ENCODE measurements around the gene UMODL1. TPM values are rescaled to one million over a fixed set of nuclear protein-coding genes. Genes with fewer than 3 reads are reported as not detected.

UMODL1 gene
- total and polyA plus RNA-seq, 10 of the 15 experiments (the other 5 are each of a cell fraction or from before 2014, with no cell fraction given): 0.01 to 0.11 (median 0.03) TPM; not detected in 5

DNA sequence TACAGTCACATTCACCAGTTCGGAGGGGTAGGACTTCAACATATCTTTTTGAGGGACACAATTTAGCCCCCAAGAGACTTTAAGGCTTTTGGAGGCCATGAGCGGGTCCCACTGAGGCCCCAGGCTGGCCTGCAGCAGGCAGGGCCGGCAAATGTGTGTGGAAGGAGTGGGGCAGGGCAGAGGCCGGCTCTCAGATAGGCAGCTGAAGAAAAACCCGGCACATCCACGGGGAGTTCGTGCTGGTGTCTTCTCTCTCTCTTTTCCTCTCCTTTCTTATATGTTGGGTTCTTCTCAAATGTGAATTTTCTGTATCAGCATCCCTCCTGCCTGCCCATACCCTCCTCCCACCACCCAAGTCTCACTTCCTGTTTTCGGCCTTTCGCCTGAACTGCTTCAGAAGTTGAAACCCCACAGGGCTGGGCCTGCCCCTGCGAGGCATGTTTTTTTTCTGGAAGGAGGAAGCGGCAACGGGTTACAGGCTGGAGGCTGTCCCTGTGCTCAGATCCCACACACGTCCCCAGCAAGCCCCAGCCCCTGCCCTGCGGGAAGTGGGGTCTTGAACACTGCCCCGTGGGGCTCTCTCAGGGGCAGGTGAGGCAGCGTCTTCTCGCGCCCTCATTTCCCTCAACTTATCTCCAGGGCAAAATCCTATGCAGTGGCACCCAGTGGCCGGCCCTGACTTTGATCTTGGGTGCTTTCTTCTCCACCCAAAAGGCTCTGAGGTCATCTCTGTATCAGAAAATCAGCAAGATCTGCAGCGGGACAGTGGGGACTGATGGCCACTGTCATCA is 9.7 kb upstream of the UMODL1 start (continued):
- TF ChIP-seq, protein P1, sequence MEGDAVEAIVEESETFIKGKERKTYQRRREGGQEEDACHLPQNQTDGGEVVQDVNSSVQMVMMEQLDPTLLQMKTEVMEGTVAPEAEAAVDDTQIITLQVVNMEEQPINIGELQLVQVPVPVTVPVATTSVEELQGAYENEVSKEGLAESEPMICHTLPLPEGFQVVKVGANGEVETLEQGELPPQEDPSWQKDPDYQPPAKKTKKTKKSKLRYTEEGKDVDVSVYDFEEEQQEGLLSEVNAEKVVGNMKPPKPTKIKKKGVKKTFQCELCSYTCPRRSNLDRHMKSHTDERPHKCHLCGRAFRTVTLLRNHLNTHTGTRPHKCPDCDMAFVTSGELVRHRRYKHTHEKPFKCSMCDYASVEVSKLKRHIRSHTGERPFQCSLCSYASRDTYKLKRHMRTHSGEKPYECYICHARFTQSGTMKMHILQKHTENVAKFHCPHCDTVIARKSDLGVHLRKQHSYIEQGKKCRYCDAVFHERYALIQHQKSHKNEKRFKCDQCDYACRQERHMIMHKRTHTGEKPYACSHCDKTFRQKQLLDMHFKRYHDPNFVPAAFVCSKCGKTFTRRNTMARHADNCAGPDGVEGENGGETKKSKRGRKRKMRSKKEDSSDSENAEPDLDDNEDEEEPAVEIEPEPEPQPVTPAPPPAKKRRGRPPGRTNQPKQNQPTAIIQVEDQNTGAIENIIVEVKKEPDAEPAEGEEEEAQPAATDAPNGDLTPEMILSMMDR (IDR thresholded peaks at IDR 0.05 in 2 of 3, conservative IDR thresholded peaks at IDR 0.05 in 1 of 3; ENCODE audit: control insufficient read depth in 2 of 3, extremely low read depth in 1 of 3, insufficient read depth in 1 of 3, low read depth in 3 of 3, low read length in 3 of 3): no peak
- TF ChIP-seq, protein P2, sequence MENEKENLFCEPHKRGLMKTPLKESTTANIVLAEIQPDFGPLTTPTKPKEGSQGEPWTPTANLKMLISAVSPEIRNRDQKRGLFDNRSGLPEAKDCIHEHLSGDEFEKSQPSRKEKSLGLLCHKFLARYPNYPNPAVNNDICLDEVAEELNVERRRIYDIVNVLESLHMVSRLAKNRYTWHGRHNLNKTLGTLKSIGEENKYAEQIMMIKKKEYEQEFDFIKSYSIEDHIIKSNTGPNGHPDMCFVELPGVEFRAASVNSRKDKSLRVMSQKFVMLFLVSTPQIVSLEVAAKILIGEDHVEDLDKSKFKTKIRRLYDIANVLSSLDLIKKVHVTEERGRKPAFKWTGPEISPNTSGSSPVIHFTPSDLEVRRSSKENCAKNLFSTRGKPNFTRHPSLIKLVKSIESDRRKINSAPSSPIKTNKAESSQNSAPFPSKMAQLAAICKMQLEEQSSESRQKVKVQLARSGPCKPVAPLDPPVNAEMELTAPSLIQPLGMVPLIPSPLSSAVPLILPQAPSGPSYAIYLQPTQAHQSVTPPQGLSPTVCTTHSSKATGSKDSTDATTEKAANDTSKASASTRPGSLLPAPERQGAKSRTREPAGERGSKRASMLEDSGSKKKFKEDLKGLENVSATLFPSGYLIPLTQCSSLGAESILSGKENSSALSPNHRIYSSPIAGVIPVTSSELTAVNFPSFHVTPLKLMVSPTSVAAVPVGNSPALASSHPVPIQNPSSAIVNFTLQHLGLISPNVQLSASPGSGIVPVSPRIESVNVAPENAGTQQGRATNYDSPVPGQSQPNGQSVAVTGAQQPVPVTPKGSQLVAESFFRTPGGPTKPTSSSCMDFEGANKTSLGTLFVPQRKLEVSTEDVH (IDR thresholded peaks at IDR 0.05; ENCODE audit: low read depth, partially characterized antibody): no peak
- TF ChIP-seq ZZZ3 (IDR thresholded peaks at IDR 0.05; ENCODE audit: control insufficient read depth, insufficient read length, low read depth) (no peak), SMC3 (IDR thresholded peaks at IDR 0.05; ENCODE audit: borderline replicate concordance, low read length) (peak; percentile 3; the same call in 1 of the 2 replicates), FOXM1 (IDR thresholded peaks at IDR 0.05; ENCODE audit: low read depth, low read length) (no peak), SREBF1 (IDR thresholded peaks at IDR 0.05; ENCODE audit: low read length) (no peak), TAF1 (IDR thresholded peaks at IDR 0.05; ENCODE audit: borderline replicate concordance, low read depth, low read length) (no peak)

All from GM12878 (cell line).